Smooth muscle cell (in vitro differentiated cells): ENCODE data around the gene FNTB. TPM values are rescaled to one million over a fixed set of nuclear protein-coding genes. Genes with fewer than 3 reads are reported as not detected.
"Not testable (repeated sequence)": the region's sequence is repeated elsewhere in the genome, so short reads cannot be mapped to it uniquely, and the experiment has no call there.

ENCODE experiments used
- DNase-seq: peaks from one replicate; lab custom pipeline; 2025; ENCODE audit not compliant: unreplicated experiment; lab: John Stamatoyannopoulos, UW
- H2AFZ ChIP-seq: fragments of 200-600 bp; sonication (generic); 2 replicates; pipeline ENCODE4 v1.6.0; 2016; ENCODE audit warnings: antibody characterized with exemption, low read depth, mild to moderate bottlenecking
- H3F3A ChIP-seq: fragments of 200-600 bp; sonication (generic); 2 replicates; pipeline ENCODE4 v1.6.0; 2017; ENCODE audit warnings: antibody characterized with exemption, low read depth
- H3K27ac ChIP-seq: fragments of 200-600 bp; sonication (generic); 2 replicates; pipeline ENCODE4 v1.5.1; 2016; ENCODE audit warnings: low read depth, mild to moderate bottlenecking
- H3K27me3 ChIP-seq: fragments of 200-600 bp; sonication (generic); 2 replicates; pipeline ENCODE4 v1.6.1; 2016; ENCODE audit warnings: low read depth, mild to moderate bottlenecking
- H3K36me3 ChIP-seq: fragments of 200-600 bp; sonication (generic); 2 replicates; pipeline ENCODE4 v1.5.1; 2016; ENCODE audit warnings: low read depth
- H3K4me1 ChIP-seq: fragments of 200-600 bp; sonication (generic); 2 replicates; pipeline ENCODE4 v1.5.1; 2016; ENCODE audit warnings: low read depth
- H3K4me2 ChIP-seq: fragments of 200-600 bp; sonication (generic); 2 replicates; pipeline ENCODE4 v1.6.0; 2016; ENCODE audit warnings: mild to moderate bottlenecking
- H3K4me3 ChIP-seq: fragments of 200-600 bp; sonication (generic); 2 replicates; pipeline ENCODE4 v1.5.1; 2016; ENCODE audit warnings: mild to moderate bottlenecking
- H3K79me2 ChIP-seq: fragments of 200-600 bp; sonication (generic); 2 replicates; pipeline ENCODE4 v1.6.0; 2016; ENCODE audit warnings: low read depth, mild to moderate bottlenecking
- H3K9ac ChIP-seq: fragments of 200-600 bp; sonication (generic); 2 replicates; pipeline ENCODE4 v1.6.0; 2016; ENCODE audit warnings: low read depth
- H3K9me3 ChIP-seq: fragments of 200-600 bp; sonication (generic); replicated peaks from 2 replicates; pipeline ENCODE4 v1.5.1; 2016; ENCODE audit warnings: low read depth
- H4K20me1 ChIP-seq: fragments of 200-600 bp; sonication (generic); 2 replicates; pipeline ENCODE4 v1.6.0; 2016; ENCODE audit warnings: low read depth
- WGBS: methylation state at CpG from one replicate; pipeline ENCODE4 v1.1.7; 2016; ENCODE audit warnings: low lambda C conversion rate; 5-methylcytosine and 5-hydroxymethylcytosine counted together
- polyA plus RNA-seq: library from polyadenylated mRNA; unstranded; fragments of >200 nt; fragmentation: Nextera tagmentation; extraction: Ambion mirVana; gene quantifications from 2 replicates; pipeline ENCODE4 v1.2.1, GENCODE V29; 2016
- total RNA-seq: library from RNA; depleted of rRNA; stranded (reverse); fragments of >200 nt; gene quantifications from 2 replicates; pipeline ENCODE4 v1.2.3, GENCODE V29; 2014
- TF ChIP-seq, protein P1 (sequence below): fragments of 200-600 bp; sonication (generic); IDR thresholded peaks from 2 replicates; pipeline ENCODE4 v1.5.1; 2017; ENCODE audit warnings: borderline replicate concordance, mild to moderate bottlenecking, antibody characterized with exemption; ENCODE audit not compliant: insufficient read depth, poor library complexity, severe bottlenecking

The FNTB gene
- total and polyA plus RNA-seq, 2 experiments from 2014 or later = 9.3 to 16.3 TPM

DNA sequence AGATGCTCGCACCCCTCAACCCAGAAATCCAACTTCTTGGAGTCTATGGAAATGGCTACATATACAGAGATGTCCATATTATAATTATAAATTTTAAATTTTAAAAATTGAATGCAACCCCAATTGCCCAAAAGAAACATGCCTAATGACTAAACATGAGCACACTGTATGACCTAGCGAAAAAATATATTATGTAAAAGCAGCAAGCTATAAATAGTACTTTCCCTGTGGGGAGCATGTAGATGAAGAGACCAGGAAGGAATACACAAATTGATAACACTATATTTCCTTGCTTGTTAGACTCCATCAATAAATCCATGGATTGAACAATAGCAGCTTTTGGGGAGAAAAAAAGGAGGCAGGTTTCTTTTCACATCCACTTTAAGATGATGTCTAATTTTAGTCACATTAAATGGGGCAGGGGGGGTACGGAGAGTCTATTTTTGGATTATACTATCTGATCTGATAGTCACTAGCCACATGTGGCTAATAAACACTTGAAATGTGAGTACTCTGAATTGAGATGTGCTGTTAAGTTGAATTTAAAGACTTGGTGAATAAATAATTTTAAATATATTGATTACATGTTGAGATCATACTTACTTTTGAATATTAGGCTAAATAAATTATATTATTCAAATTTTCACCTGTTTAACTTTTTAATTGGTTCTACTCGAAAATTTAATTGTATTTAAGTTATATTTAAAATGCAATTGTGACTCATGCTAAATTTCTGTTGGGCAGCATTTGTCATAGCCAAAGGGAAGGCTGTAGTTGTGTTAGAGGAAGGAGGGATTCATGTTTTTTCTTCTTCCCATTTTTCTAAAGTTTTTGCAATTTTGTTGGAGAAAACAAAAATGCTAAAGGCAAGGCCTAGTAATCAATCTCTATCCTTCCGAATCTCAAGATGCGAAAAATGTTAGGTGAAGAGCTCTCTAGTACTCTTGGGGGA is 98.1 kb downstream of the FNTB start:
- Histone ChIP-seq H3K36me3 (peaks cover 16% of the 10 kb centered on the region), H3K4me3 (no peak overlapping the region), H3K27me3 (no peaks in the 10 kb centered on the region), H3K79me2 (no peaks in the 10 kb centered on the region), H3K4me1 (no peaks in the 10 kb centered on the region), H3K27ac (no peak overlapping the region), H3K9me3 (no peaks in the 10 kb centered on the region), H3K4me2 (no peak overlapping the region), H3F3A (no peaks in the 10 kb centered on the region), H2AFZ (no peak overlapping the region), H3K9ac (no peak overlapping the region), H4K20me1 (peaks cover 39% of the 10 kb centered on the region)
- 79% methylated on average over 6 of the region's 6 CpGs for WGBS
- no peak for DNase-seq
- TF ChIP-seq, protein P1, sequence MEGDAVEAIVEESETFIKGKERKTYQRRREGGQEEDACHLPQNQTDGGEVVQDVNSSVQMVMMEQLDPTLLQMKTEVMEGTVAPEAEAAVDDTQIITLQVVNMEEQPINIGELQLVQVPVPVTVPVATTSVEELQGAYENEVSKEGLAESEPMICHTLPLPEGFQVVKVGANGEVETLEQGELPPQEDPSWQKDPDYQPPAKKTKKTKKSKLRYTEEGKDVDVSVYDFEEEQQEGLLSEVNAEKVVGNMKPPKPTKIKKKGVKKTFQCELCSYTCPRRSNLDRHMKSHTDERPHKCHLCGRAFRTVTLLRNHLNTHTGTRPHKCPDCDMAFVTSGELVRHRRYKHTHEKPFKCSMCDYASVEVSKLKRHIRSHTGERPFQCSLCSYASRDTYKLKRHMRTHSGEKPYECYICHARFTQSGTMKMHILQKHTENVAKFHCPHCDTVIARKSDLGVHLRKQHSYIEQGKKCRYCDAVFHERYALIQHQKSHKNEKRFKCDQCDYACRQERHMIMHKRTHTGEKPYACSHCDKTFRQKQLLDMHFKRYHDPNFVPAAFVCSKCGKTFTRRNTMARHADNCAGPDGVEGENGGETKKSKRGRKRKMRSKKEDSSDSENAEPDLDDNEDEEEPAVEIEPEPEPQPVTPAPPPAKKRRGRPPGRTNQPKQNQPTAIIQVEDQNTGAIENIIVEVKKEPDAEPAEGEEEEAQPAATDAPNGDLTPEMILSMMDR = no peak

GRCh38 chr14:65086686-65087085 is 100.0 kb downstream of the FNTB start:
- H3K27me3 ChIP-seq, H3K4me3 ChIP-seq, H2AFZ ChIP-seq, DNase-seq, H3F3A ChIP-seq, H3K27ac ChIP-seq, H3K4me2 ChIP-seq, H3K9me3 ChIP-seq, H3K9ac ChIP-seq, H3K79me2 ChIP-seq, H3K4me1 ChIP-seq: not testable (repeated sequence)
- Histone ChIP-seq H3K36me3 (peaks cover 33% of the 10 kb centered on the region), H4K20me1 (peaks cover 31% of the 10 kb centered on the region)
- 91% methylated on average over 4 of the region's 4 CpGs for WGBS

GRCh38 chr14:65087835-65088234 is 101.1 kb downstream of the FNTB start:
- H3K79me2 ChIP-seq, H3F3A ChIP-seq, H3K27me3 ChIP-seq, H3K9me3 ChIP-seq, H3K27ac ChIP-seq, H3K4me1 ChIP-seq, H3K4me2 ChIP-seq, DNase-seq, H3K9ac ChIP-seq, H2AFZ ChIP-seq, H3K4me3 ChIP-seq: not testable (repeated sequence)
- 94% methylated on average over 8 of the region's 8 CpGs for WGBS
- peaks cover 38% of the 10 kb centered on the region for H4K20me1 ChIP-seq
- peaks cover 44% of the 10 kb centered on the region for H3K36me3 ChIP-seq

GRCh38 chr14:65092349-65092748 is 105.7 kb downstream of the FNTB start:
- H4K20me1 ChIP-seq = peaks cover 69% of the 10 kb centered on the region
- TF ChIP-seq, protein P1 = no peak
- H3F3A ChIP-seq = peaks cover 18% of the 10 kb centered on the region
- H3K4me1 ChIP-seq = peaks cover 3% of the 10 kb centered on the region
- no peak overlapping the region for H3K4me3 ChIP-seq
- no peak for DNase-seq
- H3K36me3 ChIP-seq = peaks cover 55% of the 10 kb centered on the region
- H3K27ac ChIP-seq = no peak overlapping the region
- no peak overlapping the region for H3K9ac ChIP-seq
- no peaks in the 10 kb centered on the region for H3K9me3 ChIP-seq
- no peaks in the 10 kb centered on the region for H3K27me3 ChIP-seq
- peaks cover 22% of the 10 kb centered on the region for H3K79me2 ChIP-seq
- H2AFZ ChIP-seq = no peak overlapping the region
- no peak overlapping the region for H3K4me2 ChIP-seq
- 96% methylated on average over 2 of the region's 2 CpGs for WGBS
